IMR-90 (cell line): ENCODE data around the gene TP63. TPM values are rescaled to one million over a fixed set of nuclear protein-coding genes. Genes with fewer than 3 reads are reported as not detected.

Experiments
- ATAC-seq: fragments of 200-7000 bp; cut with Tn5 transposase; 2 replicates; pipeline ENCODE4 v1.9.1; 2020; ENCODE audit warnings: low read depth, mild to moderate bottlenecking, moderate library complexity
- BruUV-seq: library from RNA; stranded (reverse); fragments of 400-500 nt; replicated peaks from 2 replicates; lab custom pipeline; 2021; lab: Mats Ljungman, UMichigan
- CTCF ChIA-PET: fragments of 300-600 bp; formaldehyde crosslinking; extraction: SDS; loops from one replicate; lab custom pipeline; 2021; ENCODE audit warnings: antibody characterized with exemption; lab: Yijun Ruan, JAX
- POLR2A ChIA-PET: fragments of 300-600 bp; sonication (Branson Sonifier 250); formaldehyde crosslinking; loops from one replicate; lab custom pipeline; 2022; ENCODE audit warnings: antibody characterized with exemption; ENCODE audit not compliant: unreplicated experiment; lab: Charles Lee
- DNase-seq: peaks from one replicate; pipeline ENCODE4 v3.0.0; 2013
- H2AFZ ChIP-seq: replicated peaks from 2 replicates; pipeline ENCODE3; 2013; ENCODE audit warnings: low read length, mild to moderate bottlenecking; ENCODE audit not compliant: poor library complexity
- H2AK5ac ChIP-seq: 2 replicates; pipeline ENCODE4 v1.6.1; 2013; ENCODE audit warnings: low read depth, low read length, inconsistent platforms
- H2AK9ac ChIP-seq: replicated peaks from 2 replicates; pipeline ENCODE3; 2013; ENCODE audit warnings: mild to moderate bottlenecking, low read depth, low read length, moderate library complexity; ENCODE audit not compliant: poor library complexity
- H2BK120ac ChIP-seq: 2 replicates; pipeline ENCODE4 v1.6.1; 2013; ENCODE audit warnings: low read depth, low read length, inconsistent platforms
- H2BK15ac ChIP-seq: 3 replicates; pipeline ENCODE4 v1.6.1; 2013; ENCODE audit warnings: low read depth, low read length, inconsistent platforms
- H2BK20ac ChIP-seq: 2 replicates; pipeline ENCODE4 v1.6.1; 2013; ENCODE audit warnings: low read depth, mild to moderate bottlenecking, inconsistent platforms, low read length, moderate library complexity
- H2BK5ac ChIP-seq: 2 replicates; pipeline ENCODE4 v1.6.1; 2013; ENCODE audit warnings: mild to moderate bottlenecking, low read depth, low read length, inconsistent platforms; ENCODE audit not compliant: poor library complexity, severe bottlenecking
- H3K14ac ChIP-seq: replicated peaks from 2 replicates; pipeline ENCODE4 v1.6.1; 2013; ENCODE audit warnings: low read depth, low read length, inconsistent platforms
- H3K18ac ChIP-seq: 2 replicates; pipeline ENCODE4 v1.6.1; 2013; ENCODE audit warnings: low read depth, low read length, control low read depth
- H3K23ac ChIP-seq: 2 replicates; pipeline ENCODE4 v1.6.1; 2013; ENCODE audit warnings: low read depth, low read length, inconsistent platforms
- H3K27ac ChIP-seq: 2 replicates; pipeline ENCODE4 v1.5.1; 2013; ENCODE audit warnings: mild to moderate bottlenecking, control low read depth, low read length; ENCODE audit not compliant: insufficient read depth
- H3K27me3 ChIP-seq: 2 replicates; pipeline ENCODE4 v1.6.1; 2013; ENCODE audit warnings: low read length; ENCODE audit not compliant: control insufficient read depth, insufficient read depth
- H3K36me3 ChIP-seq: 2 replicates; pipeline ENCODE4 v1.6.1; 2013; ENCODE audit warnings: low read length, mixed read lengths; ENCODE audit not compliant: control insufficient read depth, insufficient read depth
- H3K4ac ChIP-seq: 2 replicates; pipeline ENCODE4 v1.6.1; 2013; ENCODE audit warnings: low read depth, low read length, inconsistent platforms
- H3K4me1 ChIP-seq: 2 replicates; pipeline ENCODE4 v1.6.1; 2013; ENCODE audit warnings: low read length, mixed read lengths; ENCODE audit not compliant: control insufficient read depth, insufficient read depth
- H3K4me2 ChIP-seq: 2 replicates; pipeline ENCODE4 v1.6.1; 2013; ENCODE audit warnings: low read depth, mild to moderate bottlenecking, control low read depth, low read length, moderate library complexity
- H3K4me3 ChIP-seq: 2 replicates; pipeline ENCODE4 v1.5.1; 2013; ENCODE audit warnings: low read depth, mild to moderate bottlenecking, control low read depth, low read length, moderate library complexity; ENCODE audit not compliant: insufficient read depth
- H3K56ac ChIP-seq: 2 replicates; pipeline ENCODE4 v1.6.1; 2013; ENCODE audit warnings: low read length, inconsistent platforms; ENCODE audit not compliant: insufficient read depth; ENCODE audit errors: extremely low read depth
- H3K79me1 ChIP-seq, 2 experiments: 2 replicates each; pipeline ENCODE4 v1.6.1; 2013; ENCODE audit warnings: low read length in 2 of 2, inconsistent platforms in 1 of 2, low read depth in 1 of 2
- H3K9ac ChIP-seq: 2 replicates; pipeline ENCODE4 v1.6.1; 2013; ENCODE audit warnings: low read depth, low read length, control low read depth
- H3K9me1 ChIP-seq: 2 replicates; pipeline ENCODE4 v1.6.1; 2013; ENCODE audit warnings: low read length, inconsistent platforms; ENCODE audit not compliant: insufficient read depth
- H3K9me3 ChIP-seq: 2 replicates; pipeline ENCODE4 v1.6.1; 2013; ENCODE audit warnings: low read length; ENCODE audit not compliant: control insufficient read depth, insufficient read depth
- H4K20me1 ChIP-seq: 2 replicates; pipeline ENCODE4 v1.6.1; 2013; ENCODE audit warnings: low read length, inconsistent platforms; ENCODE audit not compliant: insufficient read depth
- H4K5ac ChIP-seq: 2 replicates; pipeline ENCODE4 v1.6.1; 2013; ENCODE audit warnings: mild to moderate bottlenecking, low read depth, low read length, control low read depth
- H4K8ac ChIP-seq, 2 experiments: 2 replicates each; pipeline ENCODE4 v1.6.1; 2013; ENCODE audit warnings: low read depth in 2 of 2, low read length in 2 of 2, control low read depth in 1 of 2, inconsistent platforms in 1 of 2
- H4K91ac ChIP-seq: 2 replicates; pipeline ENCODE4 v1.6.1; 2013; ENCODE audit warnings: low read depth, low read length, inconsistent platforms; ENCODE audit not compliant: insufficient read depth
- BHLHE40 ChIP-seq: fragments of 150-350 bp; IDR thresholded peaks from 2 replicates; pipeline ENCODE4 v1.6.1; 2016; ENCODE audit warnings: mild to moderate bottlenecking, low read depth, low read length
- CTCF ChIP-seq: conservative IDR thresholded peaks from 2 replicates; pipeline ENCODE4 v1.5.1; 2012; ENCODE audit warnings: mild to moderate bottlenecking, low read depth, low read length, improper control_type of control experiment
- ELK1 ChIP-seq: fragments of 150-350 bp; IDR thresholded peaks from 2 replicates; pipeline ENCODE4 v1.6.1; 2016; ENCODE audit warnings: low read depth, mild to moderate bottlenecking, low read length, moderate library complexity, borderline replicate concordance
- FOS ChIP-seq: fragments of 150-350 bp; IDR thresholded peaks from 2 replicates; pipeline ENCODE4 v1.6.1; 2016; ENCODE audit warnings: low read depth, low read length
- MAFK ChIP-seq: IDR thresholded peaks from 2 replicates; pipeline ENCODE4 v1.6.1; 2012; ENCODE audit warnings: low read depth, low read length, improper control_type of control experiment
- MXI1 ChIP-seq: IDR thresholded peaks from 2 replicates; pipeline ENCODE4 v1.6.1; 2012; ENCODE audit warnings: low read depth, mild to moderate bottlenecking, low read length, moderate library complexity, borderline replicate concordance
- NFE2L2 ChIP-seq: fragments of 150-350 bp; IDR thresholded peaks from 2 replicates; pipeline ENCODE4 v1.6.1; 2016; ENCODE audit warnings: low read depth, mild to moderate bottlenecking, low read length
- POLR2A ChIP-seq: IDR thresholded peaks from 2 replicates; pipeline ENCODE4 v1.6.1; 2012; ENCODE audit warnings: mild to moderate bottlenecking, low read depth, low read length
- RFX5 ChIP-seq: IDR thresholded peaks from 2 replicates; pipeline ENCODE4 v1.8.0; 2012; ENCODE audit warnings: low read depth, mild to moderate bottlenecking, low read length, moderate library complexity
- SMC3 ChIP-seq: fragments of 150-350 bp; IDR thresholded peaks from 2 replicates; pipeline ENCODE4 v1.6.1; 2016; ENCODE audit warnings: low read depth, mild to moderate bottlenecking, antibody characterized with exemption, low read length, moderate library complexity
- WGBS, 2 experiments: methylation state at CpG; one replicate each; pipeline versions ENCODE4 v1.1.5 to v1.1.7; 2013; ENCODE audit warnings: missing lambda C conversion rate in 2 of 2; ENCODE audit not compliant: insufficient read length in 1 of 2; ENCODE audit errors: extremely low coverage in 2 of 2; 5-methylcytosine and 5-hydroxymethylcytosine counted together
- dilution Hi-C: fragments of 300-500 bp; cut with HindIII; formaldehyde crosslinking; loops from one replicate; pipeline ENCODE4 v1.14.3; 2018; ENCODE audit warnings: low sequenced_read_pairs; ENCODE audit not compliant: unreplicated experiment
- in situ Hi-C: fragments of 300-500 bp; cut with MboI; formaldehyde crosslinking; loops from 3 replicates; pipeline ENCODE4 v1.14.3; 2019; ENCODE audit warnings: low sequenced_read_pairs, inconsistent platforms, mixed read lengths
- intact Hi-C: fragments of 100-400 bp; cut with micrococcal nuclease; formaldehyde crosslinking; loops from 2 replicates; pipeline ENCODE4 v1.10.0; 2022
- polyA plus RNA-seq, 3 experiments: library from polyadenylated mRNA; depleted of rRNA; stranded (reverse); fragments of >200 nt; gene quantifications; 2 replicates each; pipeline ENCODE4 v1.2.3, GENCODE V29; 2012; ENCODE audit warnings: low replicate concordance in 1 of 3
- total RNA-seq: library from RNA; depleted of rRNA; stranded (reverse); fragments of >200 nt; gene quantifications from 2 replicates; pipeline ENCODE4 v1.2.3, GENCODE V29; 2012
- TF ChIP-seq, protein P1 (sequence below): fragments of 150-350 bp; IDR thresholded peaks from 2 replicates; pipeline ENCODE4 v1.6.1; 2017; ENCODE audit warnings: mild to moderate bottlenecking, antibody characterized with exemption, low read length, low read depth

The TP63 gene
- total and polyA plus RNA-seq, 2 of the 4 experiments (the other 2 are of a cell fraction) = not detected

- Histone ChIP-seq H2BK15ac (no peak overlapping the region), H2AFZ (no peak overlapping the region), H4K8ac (no peak overlapping the region), H3K27ac (no peak overlapping the region), H2BK120ac (no peak overlapping the region), H4K5ac (no peak overlapping the region), H3K4me1 (peaks cover 2% of the 10 kb centered on the region), H3K4me2 (no peak overlapping the region), H2BK20ac (no peak overlapping the region), H3K79me1 (no peaks in the 10 kb centered on the region), H4K91ac (no peak overlapping the region), H4K20me1 (no peaks in the 10 kb centered on the region), H3K9me1 (no peaks in the 10 kb centered on the region), H3K23ac (no peak overlapping the region), H3K36me3 (no peaks in the 10 kb centered on the region), H3K56ac (no peak overlapping the region), H3K4me3 (no peak overlapping the region), H3K9ac (no peak overlapping the region), H2BK5ac (no peak overlapping the region), H3K18ac (no peak overlapping the region), H2AK5ac (no peak overlapping the region), H3K14ac (no peak overlapping the region), H3K27me3 (no peaks in the 10 kb centered on the region; the same call in 1 of the 2 replicates), H3K4ac (no peak overlapping the region), H3K9me3 (no peaks in the 10 kb centered on the region), H2AK9ac (no peak overlapping the region)
- in situ Hi-C loops (no loop called here), intact Hi-C loops (no loop called here), dilution Hi-C loops (no loop called here)
- WGBS, 2 experiments = no CpG with 5 or more reads among the region's 2 CpGs
- BruUV-seq = no TSS peak
- TF ChIP-seq NFE2L2 (no peak), BHLHE40 (no peak), POLR2A (no peak), MXI1 (no peak), ELK1 (no peak), RFX5 (no peak), MAFK (no peak), FOS (no peak), CTCF (no peak), SMC3 (no peak)
- TF ChIP-seq, protein P1, sequence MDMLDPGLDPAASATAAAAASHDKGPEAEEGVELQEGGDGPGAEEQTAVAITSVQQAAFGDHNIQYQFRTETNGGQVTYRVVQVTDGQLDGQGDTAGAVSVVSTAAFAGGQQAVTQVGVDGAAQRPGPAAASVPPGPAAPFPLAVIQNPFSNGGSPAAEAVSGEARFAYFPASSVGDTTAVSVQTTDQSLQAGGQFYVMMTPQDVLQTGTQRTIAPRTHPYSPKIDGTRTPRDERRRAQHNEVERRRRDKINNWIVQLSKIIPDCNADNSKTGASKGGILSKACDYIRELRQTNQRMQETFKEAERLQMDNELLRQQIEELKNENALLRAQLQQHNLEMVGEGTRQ = no peak
- CTCF ChIA-PET = no interaction called here
- POLR2A ChIA-PET = no interaction called here
- DNase-seq (no peak), ATAC-seq (no peak)
Observed at GRCh38 chr3:189690672-189691071, 59.5 kb downstream of the TP63 start.
